ENCODE measurements around the gene ADGRL3. TPM values are rescaled to one million over a fixed set of nuclear protein-coding genes. Genes with fewer than 3 reads are reported as not detected.
A peak's percentile ranks its signal among the peaks of the same experiment; 100 is the strongest.
"Not testable (repeated sequence)": the region's sequence is repeated elsewhere in the genome, so short reads cannot be mapped to it uniquely, and the experiment has no call there.

ADGRL3 gene
- total and polyA plus RNA-seq, 4 donors: 0.39 to 59.9 (median 2.9) TPM

GRCh38 chr4:61628282-61628681 lies 428.2 kb downstream of the ADGRL3 start:
- H3K9me3 ChIP-seq (ENCODE audit: control insufficient read depth in 4 of 4, insufficient read depth in 3 of 4, low read length in 3 of 4): no peaks in the 10 kb centered on the region
- 90 to 95% methylated on average over 1 of the region's 1 CpG for WGBS, 2 donors
- no peak overlapping the region for H3K27ac ChIP-seq (ENCODE audit: low read depth in 1 of 2, low read length in 1 of 2)
- no peak for DNase-seq
- ATAC-seq (ENCODE audit: insufficient read depth, low FRiP score): no peak
- H3K4me1 ChIP-seq (ENCODE audit: control insufficient read depth in 5 of 5, insufficient read depth in 5 of 5, low read length in 5 of 5): no peaks in the 10 kb centered on the region
- no peak overlapping the region for H3K9ac ChIP-seq (ENCODE audit: insufficient read depth in 1 of 2, low read length in 2 of 2)
- no peak for TF ChIP-seq CTCF (IDR thresholded peaks at IDR 0.05; ENCODE audit: control extremely low read depth, extremely low read depth)
- no peaks in the 10 kb centered on the region for H3K27me3 ChIP-seq (ENCODE audit: control insufficient read depth in 3 of 3, insufficient read depth in 3 of 3, low read length in 2 of 3)
- no peak overlapping the region for H3K4me3 ChIP-seq
- no peaks in the 10 kb centered on the region for H3K36me3 ChIP-seq (ENCODE audit: control insufficient read depth in 4 of 4, insufficient read depth in 4 of 4, low read length in 4 of 4)

GRCh38 chr4:61628727-61629126 lies 428.6 kb downstream of the ADGRL3 start:
- TF ChIP-seq CTCF (IDR thresholded peaks at IDR 0.05; ENCODE audit: control extremely low read depth, extremely low read depth): no peak
- DNase-seq (no peak), ATAC-seq (ENCODE audit: insufficient read depth, low FRiP score) (no peak)
- Histone ChIP-seq H3K36me3 (ENCODE audit: control insufficient read depth in 4 of 4, insufficient read depth in 4 of 4, low read length in 4 of 4) (no peaks in the 10 kb centered on the region), H3K27me3 (ENCODE audit: control insufficient read depth in 3 of 3, insufficient read depth in 3 of 3, low read length in 2 of 3) (no peaks in the 10 kb centered on the region), H3K27ac (ENCODE audit: low read depth in 1 of 2, low read length in 1 of 2) (no peak overlapping the region), H3K4me3 (no peak overlapping the region), H3K9me3 (ENCODE audit: control insufficient read depth in 4 of 4, insufficient read depth in 3 of 4, low read length in 3 of 4) (no peaks in the 10 kb centered on the region), H3K9ac (ENCODE audit: insufficient read depth in 1 of 2, low read length in 2 of 2) (no peak overlapping the region), H3K4me1 (ENCODE audit: control insufficient read depth in 5 of 5, insufficient read depth in 5 of 5, low read length in 5 of 5) (no peaks in the 10 kb centered on the region)
- 75 to 88% methylated on average over 1 of the region's 1 CpG for WGBS, 2 donors

DNA sequence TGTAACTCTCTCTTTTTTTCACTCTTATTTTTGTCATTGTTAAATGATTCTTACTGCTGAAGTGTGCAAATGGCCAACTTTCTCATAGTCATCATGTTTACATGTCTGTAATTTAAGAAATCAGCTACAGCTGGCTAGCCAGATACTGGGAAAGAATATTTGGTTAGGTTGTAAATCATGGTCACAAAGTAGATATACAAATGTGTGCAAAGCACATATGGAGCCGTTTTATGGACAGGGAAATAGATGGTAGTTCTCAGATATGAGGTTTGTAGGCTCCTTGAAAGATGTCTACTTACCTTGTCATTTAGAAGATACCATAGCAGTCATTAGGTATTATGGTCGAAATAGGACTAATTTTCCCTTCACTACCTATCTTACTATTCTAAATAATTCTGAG lies 430.4 kb downstream of the ADGRL3 start:
- Histone ChIP-seq H3K9me3 (ENCODE audit: control insufficient read depth in 4 of 4, insufficient read depth in 3 of 4, low read length in 3 of 4) (no peaks in the 10 kb centered on the region), H3K27ac (ENCODE audit: low read depth in 1 of 2, low read length in 1 of 2) (no peak overlapping the region), H3K4me3 (no peak overlapping the region), H3K27me3 (ENCODE audit: control insufficient read depth in 3 of 3, insufficient read depth in 3 of 3, low read length in 2 of 3) (no peaks in the 10 kb centered on the region), H3K36me3 (ENCODE audit: control insufficient read depth in 4 of 4, insufficient read depth in 4 of 4, low read length in 4 of 4) (no peaks in the 10 kb centered on the region), H3K4me1 (ENCODE audit: control insufficient read depth in 5 of 5, insufficient read depth in 5 of 5, low read length in 5 of 5) (no peaks in the 10 kb centered on the region), H3K9ac (ENCODE audit: insufficient read depth in 1 of 2, low read length in 2 of 2) (no peak overlapping the region)
- DNase-seq: no peak
- WGBS, 2 donors: 68 to 79% methylated on average over 2 of the region's 2 CpGs
- no peak for ATAC-seq (ENCODE audit: insufficient read depth, low FRiP score)
- TF ChIP-seq CTCF (IDR thresholded peaks at IDR 0.05; ENCODE audit: control extremely low read depth, extremely low read depth): no peak

- H3K9me3 ChIP-seq (ENCODE audit: control insufficient read depth in 4 of 4, insufficient read depth in 3 of 4, low read length in 3 of 4): no peaks in the 10 kb centered on the region
- H3K4me1 ChIP-seq (ENCODE audit: control insufficient read depth in 5 of 5, insufficient read depth in 5 of 5, low read length in 5 of 5): no peaks in the 10 kb centered on the region
- H3K9ac ChIP-seq (ENCODE audit: insufficient read depth in 1 of 2, low read length in 2 of 2): no peak overlapping the region
- H3K27ac ChIP-seq (ENCODE audit: low read depth in 1 of 2, low read length in 1 of 2): no peak overlapping the region
- TF ChIP-seq CTCF (IDR thresholded peaks at IDR 0.05; ENCODE audit: control extremely low read depth, extremely low read depth): no peak
- DNase-seq: peak in 2 of 3 donors; percentile 73 to 76
- 67 to 73% methylated on average over 1 of the region's 1 CpG for WGBS, 2 donors
- H3K27me3 ChIP-seq (ENCODE audit: control insufficient read depth in 3 of 3, insufficient read depth in 3 of 3, low read length in 2 of 3): no peaks in the 10 kb centered on the region
- no peak for ATAC-seq (ENCODE audit: insufficient read depth, low FRiP score)
- no peak overlapping the region for H3K4me3 ChIP-seq
- no peaks in the 10 kb centered on the region for H3K36me3 ChIP-seq (ENCODE audit: control insufficient read depth in 4 of 4, insufficient read depth in 4 of 4, low read length in 4 of 4)
Observed at GRCh38 chr4:61638591-61638990, 438.5 kb downstream of the ADGRL3 start.

- ATAC-seq (ENCODE audit: insufficient read depth, low FRiP score); H3K27ac ChIP-seq (ENCODE audit: low read depth in 1 of 2, low read length in 1 of 2): not testable (repeated sequence)
- WGBS, 2 donors: 86 to 92% methylated on average over 26 of the region's 26 CpGs
Observed at GRCh38 chr4:61646746-61647350, 446.7 kb downstream of the ADGRL3 start.

More at GRCh38 chr4:61646746-61647350, 446.7 kb downstream of the ADGRL3 start:
- H3K9me3 ChIP-seq (ENCODE audit: control insufficient read depth in 4 of 4, insufficient read depth in 3 of 4, low read length in 3 of 4); H3K36me3 ChIP-seq (ENCODE audit: control insufficient read depth in 4 of 4, insufficient read depth in 4 of 4, low read length in 4 of 4); H3K27me3 ChIP-seq (ENCODE audit: control insufficient read depth in 3 of 3, insufficient read depth in 3 of 3, low read length in 2 of 3); H3K4me1 ChIP-seq (ENCODE audit: control insufficient read depth in 5 of 5, insufficient read depth in 5 of 5, low read length in 5 of 5); H3K9ac ChIP-seq (ENCODE audit: insufficient read depth in 1 of 2, low read length in 2 of 2); DNase-seq; H3K4me3 ChIP-seq: not testable (repeated sequence)
